HG02610 (cell line): Measurements from ENCODE around the gene B9D2.
"Not testable (repeated sequence)": the region's sequence is repeated elsewhere in the genome, so short reads cannot be mapped to it uniquely, and the experiment has no call there.

ENCODE experiments used
- ATAC-seq: cut with Tn5 transposase; IDR thresholded peaks from one replicate; pipeline ENCODE4 v1.9.1; 2021; ENCODE audit warnings: mild to moderate bottlenecking, moderate library complexity; ENCODE audit not compliant: unreplicated experiment

Gene B9D2

GRCh38 chr19:41355802-41356201, 8.1 kb downstream of the B9D2 start:
- ATAC-seq, result no peak

- ATAC-seq, result no peak
Measured at GRCh38 chr19:41355035-41355434, 8.9 kb downstream of the B9D2 start.

- ATAC-seq, result no peak
Measured at GRCh38 chr19:41354343-41354953, 9.5 kb downstream of the B9D2 start.

- ATAC-seq, result peak; percentile 36
Measured at GRCh38 chr19:41353466-41354342, 10.2 kb downstream of the B9D2 start, which contains the start of gene TGFB1. Gene TGFB1 (minus strand): TSS chr19:41353922. CDS start chr19:41353044, 878 bp downstream.

- no peak for ATAC-seq
Measured at GRCh38 chr19:41352609-41353465, 11.1 kb downstream of the B9D2 start.

- no peak for ATAC-seq
Measured at GRCh38 chr19:41352279-41352608, 11.7 kb downstream of the B9D2 start.

GRCh38 chr19:41351339-41352245, 12.4 kb downstream of the B9D2 start:
- ATAC-seq, result peak; percentile 52

GRCh38 chr19:41350735-41351338, 13.1 kb downstream of the B9D2 start:
- no peak for ATAC-seq

- not testable (repeated sequence) for ATAC-seq
Measured at GRCh38 chr19:41346916-41347315, 17.0 kb downstream of the B9D2 start.

- ATAC-seq, result no peak
Measured at GRCh38 chr19:41344162-41344561, 19.8 kb downstream of the B9D2 start.

- ATAC-seq, result no peak
Measured at GRCh38 chr19:41341669-41342490, 22.1 kb downstream of the B9D2 start.

- ATAC-seq, result no peak
Measured at GRCh38 chr19:41339936-41340335, 24.0 kb downstream of the B9D2 start.

- ATAC-seq, result no peak
Measured at GRCh38 chr19:41335467-41335866, 28.5 kb downstream of the B9D2 start.

GRCh38 chr19:41334793-41335192, 29.2 kb downstream of the B9D2 start:
- no peak for ATAC-seq

- no peak for ATAC-seq
Measured at GRCh38 chr19:41332468-41332867, 31.5 kb downstream of the B9D2 start.

GRCh38 chr19:41332000-41332399, 31.9 kb downstream of the B9D2 start:
- no peak for ATAC-seq

- ATAC-seq, result no peak
Measured at GRCh38 chr19:41330946-41331678, 32.8 kb downstream of the B9D2 start.

GRCh38 chr19:41330481-41330880, 33.5 kb downstream of the B9D2 start:
- ATAC-seq, result no peak
